DMS 273 (cell line): ENCODE data around the gene ZMAT3.

Experiments
- DNase-seq: peaks from one replicate; lab custom pipeline; 2025; ENCODE audit not compliant: unreplicated experiment; lab: John Stamatoyannopoulos, UW

Gene ZMAT3

DNA sequence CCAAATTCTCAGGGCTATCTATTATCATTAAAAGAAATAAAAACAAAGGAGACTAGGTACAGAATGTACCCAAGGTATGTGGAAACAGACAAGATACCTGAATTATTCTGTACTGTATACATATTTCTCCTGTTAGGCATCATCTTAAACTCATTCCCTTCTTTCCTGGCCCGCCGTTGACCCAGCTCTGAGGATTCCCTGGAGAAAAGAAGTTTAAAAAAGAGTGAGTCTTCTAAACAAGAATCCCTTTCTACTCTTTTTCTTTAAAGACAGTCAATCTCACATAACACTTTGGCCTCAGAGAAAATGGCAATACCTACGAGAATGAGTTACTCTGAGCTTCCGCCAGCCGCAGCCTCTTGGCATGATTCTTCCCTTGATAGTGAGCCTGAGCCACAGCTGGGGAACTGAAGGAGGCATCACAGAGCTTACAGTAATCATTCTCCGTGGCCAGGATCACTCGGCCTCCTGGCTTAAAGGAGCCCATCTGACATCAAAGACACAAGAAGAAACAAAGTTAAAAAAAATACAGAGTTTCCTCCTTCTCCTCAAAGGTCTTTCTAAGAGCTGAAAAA lies 44.2 kb downstream of the ZMAT3 start:
- no peak for DNase-seq

DNA sequence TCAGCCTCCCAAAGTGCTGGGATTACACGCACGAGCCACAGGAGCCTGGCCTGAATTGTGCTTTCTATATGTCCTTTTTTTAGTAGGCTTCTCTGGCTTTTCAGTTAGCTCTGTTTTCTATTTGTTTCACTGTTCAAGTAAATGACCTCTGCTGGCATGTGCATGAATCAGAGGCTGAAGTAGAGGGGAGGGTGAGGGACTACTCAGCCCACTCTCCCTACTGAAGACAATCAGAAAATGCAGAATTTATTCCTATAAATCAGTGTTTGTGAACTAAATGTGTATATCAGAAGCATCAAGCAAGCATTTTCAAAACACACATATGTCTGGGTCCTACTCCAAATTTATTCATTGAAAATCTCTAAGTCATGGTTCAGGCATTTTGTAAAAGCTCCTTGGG lies 45.0 kb downstream of the ZMAT3 start:
- no peak for DNase-seq

GRCh38 chr3:179021119-179021903 lies 50.3 kb downstream of the ZMAT3 start:
- DNase-seq = no peak

- DNase-seq = no peak
Observed at GRCh38 chr3:179020112-179020511, 51.5 kb downstream of the ZMAT3 start.

DNA sequence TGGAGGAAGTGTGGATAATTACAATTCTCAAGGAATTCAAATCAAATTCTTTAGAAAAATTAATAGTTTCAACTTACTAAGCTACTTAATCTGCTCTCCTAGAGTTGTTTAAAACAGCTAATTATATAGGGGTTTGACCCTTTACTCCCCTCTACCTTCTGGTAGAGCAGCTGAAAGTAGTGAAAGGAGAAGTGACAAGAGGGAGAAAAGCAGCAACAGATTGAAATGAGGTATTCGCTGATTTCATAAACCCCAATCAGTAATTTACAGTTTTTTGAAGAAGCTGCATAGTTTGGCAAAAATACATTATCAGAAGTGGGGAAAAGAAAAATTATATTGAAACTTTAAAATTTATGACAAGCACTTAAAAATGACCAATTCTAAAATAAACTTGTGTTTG lies 52.8 kb downstream of the ZMAT3 start:
- DNase-seq = no peak

- no peak for DNase-seq
Observed at GRCh38 chr3:179016979-179017670, 54.5 kb downstream of the ZMAT3 start.

DNA sequence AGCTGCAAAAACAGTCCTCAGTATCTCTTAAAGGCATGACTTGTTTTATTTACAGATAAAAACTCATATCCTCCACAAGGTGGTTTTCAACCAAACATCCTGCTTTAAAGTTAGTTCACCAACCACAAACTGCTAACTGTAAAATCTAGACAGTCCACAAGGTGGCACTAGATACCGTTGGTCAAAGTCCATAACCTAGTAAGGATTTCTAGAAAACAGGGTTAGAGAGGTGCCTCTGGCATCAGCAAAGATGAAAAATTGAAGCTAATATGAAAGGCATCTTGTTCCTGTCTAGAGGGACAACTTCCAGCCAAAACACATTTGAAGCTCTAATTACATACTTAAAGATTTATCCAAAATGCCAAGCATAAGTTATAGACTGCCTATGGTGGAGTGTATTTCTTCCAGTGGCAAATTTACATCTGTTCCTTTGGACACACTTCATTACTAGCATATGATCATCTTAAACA lies 56.0 kb downstream of the ZMAT3 start:
- peak; percentile 92 for DNase-seq

- DNase-seq = no peak
Observed at GRCh38 chr3:179005706-179006105, 65.9 kb downstream of the ZMAT3 start.

- no peak for DNase-seq
Observed at GRCh38 chr3:179005213-179005612, 66.4 kb downstream of the ZMAT3 start.

- no peak for DNase-seq
Observed at GRCh38 chr3:179000659-179001058, 71.0 kb downstream of the ZMAT3 start.

DNA sequence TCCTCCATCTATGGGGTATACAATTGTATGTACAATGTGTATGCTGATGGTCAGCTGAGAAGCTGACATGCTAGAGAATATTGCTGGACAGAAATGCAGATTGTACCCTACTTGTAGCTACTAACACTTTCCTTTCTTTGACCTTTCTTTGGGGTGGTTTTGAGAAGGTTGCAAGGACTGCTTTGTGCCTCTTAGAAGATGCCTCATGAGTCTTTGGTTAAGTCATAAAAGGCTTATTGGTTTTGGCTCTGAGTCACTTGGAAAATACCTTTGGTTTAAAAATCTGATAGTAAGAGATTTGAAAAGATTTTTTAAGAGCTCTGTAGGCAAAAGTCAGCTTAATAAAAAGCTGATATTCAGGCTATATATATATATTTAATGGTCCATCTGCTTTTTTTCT lies 71.5 kb downstream of the ZMAT3 start:
- no peak for DNase-seq

- DNase-seq = no peak
Observed at GRCh38 chr3:178996399-178996798, 75.2 kb downstream of the ZMAT3 start.

DNA sequence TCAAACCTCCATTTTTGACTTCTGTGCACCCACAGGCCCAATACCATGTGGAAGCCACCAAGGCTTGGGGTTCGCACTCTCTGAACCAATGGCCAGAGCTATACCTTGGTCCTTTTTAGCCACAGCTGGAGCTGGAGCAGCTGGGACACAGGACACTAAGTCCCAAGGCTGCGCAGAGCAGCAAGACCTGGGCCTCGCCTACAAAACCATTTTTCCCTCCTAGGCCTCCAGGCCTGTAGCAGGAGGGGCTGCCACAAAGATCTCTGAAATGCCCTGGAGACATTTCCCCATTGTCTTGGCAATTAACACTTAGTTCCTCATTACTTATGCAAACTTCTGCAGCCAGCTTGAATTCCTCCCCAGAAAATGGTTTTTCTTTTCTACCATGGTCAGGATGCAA lies 81.3 kb downstream of the ZMAT3 start:
- DNase-seq = no peak

GRCh38 chr3:178989821-178990220 lies 81.8 kb downstream of the ZMAT3 start:
- DNase-seq = no peak

DNA sequence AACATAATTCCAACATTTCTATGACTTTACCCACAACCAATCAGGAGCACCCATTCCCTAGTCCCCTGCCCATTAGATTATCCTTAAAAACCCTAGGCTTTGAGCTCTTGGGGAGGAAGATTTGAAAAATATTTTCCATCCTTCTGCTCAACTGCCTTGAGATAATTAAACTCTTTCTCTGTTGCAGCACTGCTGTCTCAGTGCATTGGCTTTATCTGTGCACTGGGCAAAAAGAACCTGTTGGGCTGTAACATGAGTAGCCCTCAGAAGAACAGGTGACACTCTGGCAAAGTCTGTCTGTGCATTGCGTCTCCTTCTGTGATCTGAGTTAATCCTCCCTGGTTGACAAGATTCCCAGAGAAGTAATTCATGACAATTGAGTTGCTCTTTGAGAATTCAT lies 83.9 kb downstream of the ZMAT3 start:
- no peak for DNase-seq

DNA sequence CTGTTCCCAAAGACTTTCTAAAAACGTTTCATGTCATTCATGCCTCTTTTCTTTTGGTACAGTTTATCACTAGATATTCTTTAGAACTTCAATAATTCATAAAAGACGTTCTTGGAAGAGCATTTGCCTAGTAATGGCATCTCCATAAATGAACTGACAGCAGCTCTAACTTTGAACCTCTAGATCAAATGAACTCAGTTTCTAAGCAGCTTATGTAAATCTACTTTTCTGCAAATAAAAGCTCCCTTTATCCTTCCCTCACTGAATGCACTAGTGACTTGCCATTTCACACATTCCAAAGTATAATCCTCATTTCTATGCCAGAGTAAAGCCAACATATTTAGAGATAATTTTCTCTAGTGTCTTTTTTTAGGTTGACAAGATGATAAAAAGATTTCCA lies 85.2 kb downstream of the ZMAT3 start:
- no peak for DNase-seq

DNA sequence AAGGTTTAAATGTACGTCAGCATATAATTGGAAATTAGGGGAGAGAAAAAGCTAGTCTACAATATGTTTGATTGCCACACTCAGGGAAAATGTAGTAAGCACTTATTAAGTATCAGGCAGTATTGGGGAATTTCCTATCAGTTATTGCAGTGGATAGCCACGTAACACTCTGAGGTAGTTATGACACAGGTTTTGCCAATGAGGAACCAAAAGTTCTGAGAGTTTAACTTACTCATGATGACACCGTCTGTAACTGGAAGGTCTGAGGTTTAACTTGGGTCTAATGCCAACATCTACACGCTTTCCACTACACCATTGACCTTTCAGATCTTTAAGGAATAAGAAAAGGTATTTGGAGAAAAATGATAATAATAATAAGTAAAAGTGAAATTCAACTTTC lies 89.5 kb downstream of the ZMAT3 start:
- DNase-seq = no peak

GRCh38 chr3:178975320-178975719 lies 96.3 kb downstream of the ZMAT3 start:
- DNase-seq = no peak

DNA sequence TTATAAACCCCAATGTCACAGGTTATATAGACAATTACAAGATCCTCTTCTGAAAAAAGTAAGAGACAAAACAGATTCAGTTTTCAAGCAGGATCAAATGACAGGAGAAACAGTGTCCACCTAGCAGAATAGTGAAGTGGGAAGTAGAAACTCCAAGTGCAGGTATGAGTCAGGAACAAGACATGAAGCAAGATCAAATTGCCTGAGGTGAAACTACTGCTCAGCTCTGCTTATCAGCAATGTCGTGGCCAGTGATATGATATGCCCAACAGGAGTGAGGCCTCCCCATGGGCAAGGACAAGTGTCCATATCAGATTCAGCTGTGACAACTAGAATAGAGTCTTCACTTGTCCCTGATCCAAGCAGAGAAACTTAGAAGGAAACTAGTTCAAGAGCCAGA lies 100.0 kb downstream of the ZMAT3 start:
- DNase-seq = no peak

DNA sequence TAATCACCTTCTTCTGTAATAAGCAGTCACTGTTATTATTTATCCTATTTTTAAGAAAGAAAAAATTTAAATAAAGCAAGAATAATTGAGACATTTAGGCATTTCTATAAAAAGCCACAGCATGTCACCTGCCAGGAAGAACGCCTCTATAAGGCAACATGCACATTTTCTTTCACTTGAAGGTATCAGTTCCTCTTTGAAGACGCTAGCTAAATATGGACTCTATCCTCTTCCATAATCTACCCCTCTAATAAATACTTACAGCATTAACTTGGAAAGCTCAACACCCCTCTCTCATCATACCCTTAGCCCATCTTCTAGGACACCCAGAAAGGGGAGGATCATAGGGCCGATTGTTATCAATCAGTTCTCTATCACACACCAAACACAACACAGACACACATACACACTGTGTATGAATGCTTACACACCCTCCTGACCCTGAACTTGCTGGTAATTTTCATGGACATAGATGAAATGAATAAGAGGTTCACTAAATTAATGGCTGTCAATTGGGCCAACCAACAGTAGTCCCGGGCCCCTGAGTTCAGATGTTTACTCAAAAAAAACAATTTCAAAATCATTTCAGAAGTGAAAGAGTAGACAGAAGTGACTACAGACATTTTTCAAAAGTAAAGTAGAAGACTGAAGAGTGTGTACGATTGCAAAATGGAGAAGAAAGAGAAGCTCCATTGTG lies 102.5 kb downstream of the ZMAT3 start:
- no peak for DNase-seq
